Tibial nerve (tissue), 4 donors: Measurements from ENCODE around the gene OCIAD2. TPM values are rescaled to one million over a fixed set of nuclear protein-coding genes. Genes with fewer than 3 reads are reported as not detected.
A peak's percentile ranks its signal among the peaks of the same experiment; 100 is the strongest.

Experiments used
- DNase-seq, 2 donors: peaks; one replicate each; pipeline ENCODE4 v3.0.0-alpha.2; 2019; ENCODE audit warnings: low spot score in 2 of 2
- H3K27ac ChIP-seq, 4 donors: fragments of 200-600 bp; sonication (generic) in 3 of 4; one replicate each; pipeline ENCODE4 v1.5.1; 2017 to 2019; ENCODE audit warnings: mild to moderate bottlenecking in 1 of 4
- H3K27me3 ChIP-seq, 2 donors: fragments of 200-600 bp; sonication (generic) in 1 of 2; one replicate each; pipeline versions ENCODE4 v1.5.1 to v1.6.0; 2017 to 2019
- H3K36me3 ChIP-seq, 3 donors: fragments of 200-600 bp; sonication (generic); one replicate each; pipeline ENCODE4 v1.5.1; 2018 to 2019
- H3K4me1 ChIP-seq, 4 donors: fragments of 200-600 bp; sonication (generic) in 3 of 4; one replicate each; pipeline ENCODE4 v1.5.1; 2017 to 2019
- H3K4me3 ChIP-seq, 4 donors: fragments of 200-600 bp; sonication (generic) in 3 of 4; one replicate each; pipeline ENCODE4 v1.5.1; 2017 to 2019; ENCODE audit warnings: mild to moderate bottlenecking in 1 of 4, moderate library complexity in 1 of 4
- H3K9me3 ChIP-seq, 4 donors: fragments of 200-600 bp; sonication (generic) in 3 of 4; one replicate each; pipeline ENCODE4 v1.5.1; 2017 to 2019
- EP300 ChIP-seq, 2 donors: sonication (generic); formaldehyde crosslinking; IDR thresholded peaks; one replicate each; pipeline ENCODE4 v1.6.1; 2017; ENCODE audit warnings: antibody characterized with exemption in 2 of 2, mild to moderate bottlenecking in 1 of 2
- POLR2A ChIP-seq, 2 donors: fragments of 450-650 bp; IDR thresholded peaks; one replicate each; pipeline ENCODE4 v1.6.1; 2017; ENCODE audit warnings: antibody characterized with exemption in 2 of 2, mild to moderate bottlenecking in 2 of 2, moderate library complexity in 2 of 2
- WGBS, 2 donors: methylation state at CpG; one replicate each; pipeline ENCODE4 v1.1.5; 2018; 5-methylcytosine and 5-hydroxymethylcytosine counted together
- total RNA-seq, 4 donors: library from RNA; depleted of rRNA; stranded (reverse); fragments of >200 nt; gene quantifications; one replicate each; pipeline ENCODE4 v1.1.0, GENCODE V29; 2016
- TF ChIP-seq, protein P1 (sequence below), 5 experiments: fragments of 200-600 bp in 3 of 5; fragments of 450-650 bp in 2 of 5; sonication (generic) in 3 of 5; IDR thresholded peaks; one replicate each; pipeline ENCODE4 v1.5.1; 2016 to 2019; ENCODE audit warnings: antibody characterized with exemption in 5 of 5, mild to moderate bottlenecking in 3 of 5, moderate library complexity in 2 of 5

The OCIAD2 gene
- total RNA-seq, 4 donors from 2014 or later: 0.84 to 5.1 (median 2.9) TPM

DNA sequence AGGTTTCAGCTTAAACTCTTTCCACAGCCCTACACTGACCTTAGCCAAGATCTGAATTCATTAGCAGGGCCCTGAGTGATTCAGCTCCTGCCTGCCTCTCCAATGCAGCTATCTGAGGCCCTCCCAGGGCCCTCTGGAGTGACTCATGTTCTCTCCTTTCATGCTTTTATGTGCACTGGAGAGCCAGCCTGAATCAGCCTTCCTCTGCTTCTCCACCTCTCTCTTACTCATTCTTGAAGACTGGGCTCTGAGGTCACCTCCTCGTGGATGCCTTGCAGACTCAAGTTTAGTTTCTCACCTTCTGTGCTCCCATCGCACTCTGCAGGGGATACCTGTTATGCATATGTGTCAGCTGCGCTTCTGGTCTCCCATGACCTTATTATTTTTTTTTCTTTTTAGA lies 3.1 kb upstream of the OCIAD2 start:
- no peak overlapping the region for H3K4me3 ChIP-seq
- H3K36me3 ChIP-seq: no peaks in the 10 kb centered on the region
- no peaks in the 10 kb centered on the region for H3K9me3 ChIP-seq
- H3K27me3 ChIP-seq: peaks cover 0 to 8% of the 10 kb centered on the region in 2 donors
- TF ChIP-seq, protein P1, sequence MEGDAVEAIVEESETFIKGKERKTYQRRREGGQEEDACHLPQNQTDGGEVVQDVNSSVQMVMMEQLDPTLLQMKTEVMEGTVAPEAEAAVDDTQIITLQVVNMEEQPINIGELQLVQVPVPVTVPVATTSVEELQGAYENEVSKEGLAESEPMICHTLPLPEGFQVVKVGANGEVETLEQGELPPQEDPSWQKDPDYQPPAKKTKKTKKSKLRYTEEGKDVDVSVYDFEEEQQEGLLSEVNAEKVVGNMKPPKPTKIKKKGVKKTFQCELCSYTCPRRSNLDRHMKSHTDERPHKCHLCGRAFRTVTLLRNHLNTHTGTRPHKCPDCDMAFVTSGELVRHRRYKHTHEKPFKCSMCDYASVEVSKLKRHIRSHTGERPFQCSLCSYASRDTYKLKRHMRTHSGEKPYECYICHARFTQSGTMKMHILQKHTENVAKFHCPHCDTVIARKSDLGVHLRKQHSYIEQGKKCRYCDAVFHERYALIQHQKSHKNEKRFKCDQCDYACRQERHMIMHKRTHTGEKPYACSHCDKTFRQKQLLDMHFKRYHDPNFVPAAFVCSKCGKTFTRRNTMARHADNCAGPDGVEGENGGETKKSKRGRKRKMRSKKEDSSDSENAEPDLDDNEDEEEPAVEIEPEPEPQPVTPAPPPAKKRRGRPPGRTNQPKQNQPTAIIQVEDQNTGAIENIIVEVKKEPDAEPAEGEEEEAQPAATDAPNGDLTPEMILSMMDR (IDR thresholded peaks at IDR 0.05): no peak
- TF ChIP-seq EP300 (IDR thresholded peaks at IDR 0.05): no peak
- TF ChIP-seq POLR2A (IDR thresholded peaks at IDR 0.05): no peak
- no peak overlapping the region for H3K27ac ChIP-seq
- WGBS, 2 donors: 80 to 82% methylated on average over 3 of the region's 3 CpGs
- no peak for DNase-seq
- H3K4me1 ChIP-seq: peaks cover 0 to 9% (median 3%) of the 10 kb centered on the region in 4 donors

DNA sequence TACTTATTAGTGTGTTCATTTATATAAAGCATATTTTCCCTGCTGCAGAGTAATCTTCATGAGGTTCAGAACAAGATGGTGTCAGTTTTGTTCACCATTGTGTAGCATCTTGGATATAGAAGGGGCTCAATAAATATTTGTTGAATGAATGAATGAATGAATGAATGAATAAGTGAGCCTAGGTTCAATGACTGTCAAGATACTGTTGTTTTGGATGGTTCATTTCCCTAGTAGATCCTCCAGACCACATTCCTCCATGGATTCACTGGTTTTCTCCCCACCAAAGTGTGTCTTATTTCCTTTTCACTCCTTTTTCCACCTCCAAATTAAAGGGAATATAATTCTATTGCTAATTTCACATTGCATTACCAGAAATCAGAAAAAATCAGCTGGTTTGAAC lies 2.1 kb upstream of the OCIAD2 start:
- Histone ChIP-seq H3K4me3 (no peak overlapping the region), H3K27me3 (peaks cover 0 to 8% of the 10 kb centered on the region in 2 donors), H3K9me3 (no peaks in the 10 kb centered on the region), H3K27ac (no peak overlapping the region), H3K36me3 (no peaks in the 10 kb centered on the region), H3K4me1 (peaks cover 0 to 9% (median 3%) of the 10 kb centered on the region in 4 donors)
- no peak for TF ChIP-seq POLR2A (IDR thresholded peaks at IDR 0.05)
- no peak for DNase-seq

DNA sequence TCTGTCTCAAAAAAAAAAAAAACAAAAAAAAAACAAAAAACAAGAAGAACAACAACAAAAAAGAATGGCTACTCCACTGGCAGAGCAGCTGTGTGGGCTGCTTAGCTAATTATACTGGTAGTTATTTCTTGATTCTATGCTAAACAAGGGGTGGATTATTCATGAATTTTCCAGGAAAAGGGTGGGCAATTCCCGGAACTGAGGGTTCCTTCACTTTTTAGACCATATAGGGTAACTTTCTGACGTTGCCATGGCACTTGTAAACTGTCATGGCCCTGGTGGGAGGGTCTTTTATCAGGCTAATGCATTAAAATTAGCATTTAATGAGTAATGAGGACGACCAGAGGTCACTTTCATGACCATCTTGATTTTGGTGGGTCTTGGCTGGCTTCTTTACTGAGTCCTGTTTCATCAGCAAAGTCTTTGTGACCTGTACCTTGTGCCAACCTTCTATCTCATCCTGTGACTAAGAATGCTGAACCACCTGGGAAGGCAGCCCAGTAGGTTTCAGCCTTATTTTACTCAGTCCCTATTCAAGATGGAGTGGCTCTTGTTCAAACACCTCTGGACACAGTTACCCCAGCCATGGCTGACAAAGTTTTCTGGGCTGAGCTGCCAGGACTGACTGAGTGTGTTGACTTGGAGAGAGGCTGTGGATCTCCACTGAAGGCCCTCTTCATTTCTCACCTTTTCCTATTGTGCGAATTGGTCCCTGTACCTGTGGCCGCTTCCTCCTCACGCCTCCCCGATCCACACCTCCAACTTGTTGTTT lies 1.3 kb upstream of the OCIAD2 start:
- DNase-seq: no peak
- TF ChIP-seq, protein P1 (IDR thresholded peaks at IDR 0.05): no peak
- TF ChIP-seq EP300 (IDR thresholded peaks at IDR 0.05) (no peak), POLR2A (IDR thresholded peaks at IDR 0.05) (no peak)
- Histone ChIP-seq H3K27ac (peak overlapping the region in 1 of 4 donors; percentile 17), H3K4me3 (no peak overlapping the region), H3K36me3 (no peaks in the 10 kb centered on the region), H3K4me1 (peaks cover 0 to 9% (median 3%) of the 10 kb centered on the region in 4 donors), H3K9me3 (no peaks in the 10 kb centered on the region), H3K27me3 (peaks cover 0 to 8% of the 10 kb centered on the region in 2 donors)
- 80 to 83% methylated on average over 7 of the region's 7 CpGs for WGBS, 2 donors

DNA sequence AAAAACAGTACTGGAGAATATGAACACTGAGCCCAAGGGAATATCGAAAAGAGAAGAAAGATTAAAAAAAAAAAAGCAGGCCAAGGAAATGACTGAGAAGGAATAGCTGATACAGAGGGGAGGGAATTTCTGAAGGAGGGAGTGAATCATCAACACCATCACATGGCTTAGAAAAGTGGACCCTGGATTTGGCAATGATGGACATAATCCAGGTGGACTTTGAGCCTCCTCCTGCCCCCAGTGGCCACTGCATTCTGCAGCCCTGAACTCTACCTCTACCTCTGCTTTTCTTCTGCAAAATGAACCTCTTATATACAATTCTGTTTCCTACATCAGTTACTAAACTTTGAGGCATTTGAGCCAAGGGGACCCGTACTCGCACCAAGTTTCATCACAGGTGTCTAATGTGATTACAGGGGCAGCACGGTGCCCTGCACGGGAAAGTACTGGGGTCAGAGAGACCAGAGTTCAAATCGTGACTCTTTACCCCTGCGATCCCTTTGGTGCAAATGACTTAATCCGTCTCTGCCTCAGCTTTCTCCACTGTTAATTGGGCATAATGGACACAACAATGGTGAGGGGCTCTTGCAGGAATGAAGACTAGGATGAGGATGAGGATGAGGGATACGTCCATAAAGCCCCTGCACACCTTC lies 1.1 kb downstream of the OCIAD2 start:
- TF ChIP-seq POLR2A (IDR thresholded peaks at IDR 0.05): no peak
- TF ChIP-seq, protein P1 (IDR thresholded peaks at IDR 0.05): no peak
- TF ChIP-seq EP300 (IDR thresholded peaks at IDR 0.05): no peak

DNA sequence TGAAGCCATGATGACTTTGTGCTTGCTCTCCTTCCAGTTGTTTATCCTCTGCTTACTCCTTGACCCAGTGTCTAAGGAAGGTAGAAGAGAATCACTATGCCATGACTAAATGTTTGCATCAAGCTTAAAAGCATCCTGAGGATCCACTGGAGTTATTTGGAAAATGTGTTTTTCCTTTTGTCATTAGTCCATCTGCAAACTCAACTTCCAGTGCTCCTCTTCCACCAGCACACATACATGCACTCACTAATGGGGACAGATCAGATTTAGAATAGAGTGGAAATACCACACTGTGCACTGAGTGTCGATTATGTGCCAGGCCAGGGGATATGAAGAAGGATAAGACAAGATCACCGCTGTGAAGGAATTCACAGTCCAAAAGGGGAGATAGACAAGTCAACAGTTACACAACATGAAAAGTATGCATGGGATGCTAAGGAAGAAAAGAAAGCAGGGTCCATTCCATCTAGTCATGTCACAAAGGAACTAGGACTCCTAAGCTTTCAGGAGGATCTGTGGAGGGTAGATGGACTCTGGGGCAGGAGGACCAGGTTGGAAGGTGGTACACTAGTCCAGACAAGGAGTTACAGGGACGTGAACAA lies 1.9 kb downstream of the OCIAD2 start:
- peaks cover 0 to 8% of the 10 kb centered on the region in 2 donors for H3K27me3 ChIP-seq
- no peaks in the 10 kb centered on the region for H3K9me3 ChIP-seq
- TF ChIP-seq, protein P1 (IDR thresholded peaks at IDR 0.05): no peak
- TF ChIP-seq POLR2A (IDR thresholded peaks at IDR 0.05): no peak
- no peak for TF ChIP-seq EP300 (IDR thresholded peaks at IDR 0.05)
- DNase-seq: no peak
- peaks cover 0 to 9% (median 6%) of the 10 kb centered on the region in 4 donors for H3K4me1 ChIP-seq
- no peak overlapping the region for H3K4me3 ChIP-seq
- 89 to 94% methylated on average over 3 of the region's 3 CpGs for WGBS, 2 donors
- H3K36me3 ChIP-seq: no peaks in the 10 kb centered on the region
- H3K27ac ChIP-seq: no peak overlapping the region

More for the DNA sequence above, 1.1 kb downstream of the OCIAD2 start:
- H3K36me3 ChIP-seq: no peaks in the 10 kb centered on the region
- H3K4me3 ChIP-seq: peak overlapping the region in 2 of 4 donors; percentile 55 to 59
- 83 to 84% methylated on average over 9 of the region's 9 CpGs for WGBS, 2 donors
- no peak overlapping the region for H3K27ac ChIP-seq
- H3K9me3 ChIP-seq: no peaks in the 10 kb centered on the region
- peaks cover 0 to 8% of the 10 kb centered on the region in 2 donors for H3K27me3 ChIP-seq
- H3K4me1 ChIP-seq: peaks cover 0 to 9% (median 4%) of the 10 kb centered on the region in 4 donors
- no peak for DNase-seq
